HUES64 (cell line): Measurements from ENCODE around the gene CEMIP.
A peak's percentile ranks its signal among the peaks of the same experiment; 100 is the strongest.

Experiments
- H3K27ac ChIP-seq: 2 replicates; pipeline ENCODE4 v1.7.0; 2013; ENCODE audit warnings: low read depth, low read length, inconsistent platforms
- H3K27me3 ChIP-seq: 2 replicates; pipeline ENCODE4 v1.6.1; 2013; ENCODE audit warnings: mild to moderate bottlenecking, low read length; ENCODE audit not compliant: insufficient read depth
- H3K36me3 ChIP-seq: 2 replicates; pipeline ENCODE4 v1.6.1; 2013; ENCODE audit warnings: mild to moderate bottlenecking, low read length; ENCODE audit not compliant: insufficient read depth
- H3K4me1 ChIP-seq: 2 replicates; pipeline ENCODE4 v1.6.1; 2013; ENCODE audit warnings: mild to moderate bottlenecking, low read length, moderate library complexity; ENCODE audit not compliant: insufficient read depth
- H3K4me3 ChIP-seq: 2 replicates; pipeline ENCODE4 v1.5.1; 2013; ENCODE audit warnings: mild to moderate bottlenecking, low read length, moderate library complexity
- H3K9ac ChIP-seq: 2 replicates; pipeline ENCODE4 v1.6.1; 2013; ENCODE audit warnings: mild to moderate bottlenecking, low read depth, low read length
- H3K9me3 ChIP-seq: 2 replicates; pipeline ENCODE4 v1.6.1; 2013; ENCODE audit warnings: low read depth, low read length; ENCODE audit not compliant: insufficient read depth
- WGBS: fragments of 150-250, 120-280 bp; methylation state at CpG from one replicate; pipeline ENCODE4 v1.1.7; 2013; ENCODE audit warnings: missing lambda C conversion rate; 5-methylcytosine and 5-hydroxymethylcytosine counted together

The CEMIP gene

DNA sequence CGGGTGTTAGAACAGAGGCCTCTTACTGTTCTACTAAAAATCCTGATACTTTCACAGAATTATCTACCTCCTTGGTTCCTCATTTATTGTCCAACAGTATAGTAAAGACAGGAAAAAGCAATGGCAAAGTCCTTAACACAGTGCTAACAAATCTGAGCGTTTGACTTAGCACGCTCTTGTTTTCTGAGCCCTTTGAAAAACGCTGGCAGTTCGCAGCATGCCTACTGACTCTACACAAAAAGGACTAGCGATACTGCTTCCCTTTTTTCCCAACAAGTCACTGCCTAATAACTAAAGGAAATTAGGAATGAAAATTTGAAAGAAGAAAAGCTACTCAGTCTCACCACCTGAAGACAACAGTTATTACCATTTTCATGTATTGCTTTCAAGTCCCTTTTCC is 34.8 kb upstream of the CEMIP start:
- no peaks in the 10 kb centered on the region for H3K9me3 ChIP-seq
- no peaks in the 10 kb centered on the region for H3K36me3 ChIP-seq
- H3K9ac ChIP-seq, result no peak overlapping the region
- H3K27ac ChIP-seq, result 0 out of 2 replicates have a peak overlapping the region, but pooled peaks have one; percentile 0
- WGBS, result 45% methylated on average over 5 of the region's 6 CpGs
- no peaks in the 10 kb centered on the region for H3K27me3 ChIP-seq
- H3K4me1 ChIP-seq, result peaks cover 27% of the 10 kb centered on the region
- no peak overlapping the region for H3K4me3 ChIP-seq

DNA sequence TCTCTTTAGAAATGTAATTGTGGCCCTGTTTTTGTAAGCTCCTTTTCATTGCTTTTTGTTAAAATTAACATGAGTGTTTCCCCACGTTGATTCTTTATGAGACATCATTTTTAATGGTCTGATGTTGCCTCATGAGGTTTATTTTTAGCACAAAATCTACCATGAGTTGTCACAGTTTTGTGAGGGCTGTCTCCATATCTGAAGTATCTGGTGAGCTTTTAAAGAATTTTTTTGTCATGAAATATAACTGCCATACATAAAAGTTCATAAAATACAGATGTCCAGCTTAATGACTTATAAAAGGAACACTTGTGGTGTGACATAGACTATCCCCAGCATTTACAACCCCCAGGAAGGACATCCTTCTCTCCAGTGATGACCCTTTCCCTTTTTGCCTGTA is 34.3 kb upstream of the CEMIP start:
- Histone ChIP-seq H3K27ac (0 out of 2 replicates have a peak overlapping the region, but pooled peaks have one; percentile 0), H3K9ac (no peak overlapping the region)

DNA sequence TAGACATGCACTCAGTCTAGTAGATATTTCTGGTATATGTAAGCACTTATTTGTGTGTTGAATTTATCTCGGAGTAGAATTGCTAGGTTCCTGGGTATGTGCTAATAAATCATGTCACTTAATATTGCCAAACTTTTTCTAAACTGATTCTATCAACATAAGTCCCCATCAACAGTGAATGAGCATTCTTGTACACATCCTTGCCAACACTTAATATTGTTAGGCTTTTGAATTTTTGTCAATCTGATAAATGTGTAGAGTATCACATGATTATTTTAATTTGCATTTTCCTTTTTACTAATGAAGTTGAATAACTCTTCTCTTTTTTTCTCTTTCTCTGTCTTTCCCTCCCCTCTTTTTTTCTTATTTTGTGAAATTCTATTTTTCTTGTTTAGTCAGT is 33.3 kb upstream of the CEMIP start:
- Histone ChIP-seq H3K27ac (no peak overlapping the region), H3K4me1 (peaks cover 27% of the 10 kb centered on the region), H3K9ac (no peak overlapping the region), H3K4me3 (no peak overlapping the region), H3K36me3 (peaks cover 9% of the 10 kb centered on the region), H3K27me3 (no peaks in the 10 kb centered on the region), H3K9me3 (no peaks in the 10 kb centered on the region)
- WGBS, result no CpG with 5 or more reads among the region's 1 CpG

More for the DNA sequence above, 34.3 kb upstream of the CEMIP start:
- no peak overlapping the region for H3K4me3 ChIP-seq
- H3K4me1 ChIP-seq, result peaks cover 27% of the 10 kb centered on the region
- no peaks in the 10 kb centered on the region for H3K27me3 ChIP-seq
- WGBS, result 10% methylated on average over 1 of the region's 1 CpG
- peaks cover 4% of the 10 kb centered on the region for H3K36me3 ChIP-seq
- H3K9me3 ChIP-seq, result no peaks in the 10 kb centered on the region

DNA sequence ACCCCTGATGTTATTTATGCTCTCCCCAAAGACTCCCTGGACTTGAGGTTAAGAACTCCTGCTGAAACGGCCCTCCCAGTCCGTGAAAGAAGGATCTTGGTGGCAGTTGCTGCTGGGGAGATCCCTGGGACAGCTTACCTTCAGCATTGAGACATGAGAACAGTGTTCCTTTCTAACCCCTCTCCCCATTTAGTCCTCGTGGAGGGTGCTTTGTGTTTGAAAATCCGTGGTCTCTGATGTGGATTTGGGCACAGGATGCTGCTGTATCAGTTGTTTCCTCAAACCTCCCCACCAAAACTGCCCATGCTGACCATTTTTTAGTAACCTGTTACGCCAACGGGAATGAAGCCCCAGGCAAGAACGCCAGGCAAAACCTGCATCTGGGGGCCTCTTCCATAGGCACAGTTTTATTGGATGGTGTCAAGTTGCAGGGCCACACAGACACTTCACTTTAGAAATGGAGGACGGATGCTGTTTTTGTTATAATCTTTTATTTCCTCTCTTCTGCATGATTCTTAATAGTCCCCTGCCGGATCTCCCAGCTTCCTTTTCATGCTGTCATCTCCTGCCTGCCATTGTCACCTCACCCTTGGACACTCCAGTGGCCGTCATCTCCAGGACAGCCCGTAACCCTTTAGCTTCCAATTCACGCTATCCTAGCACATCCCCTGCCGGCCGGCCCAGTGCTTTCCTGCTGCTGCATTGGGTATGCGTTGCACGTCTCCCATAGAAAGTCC is 31.7 kb upstream of the CEMIP start:
- peaks cover 27% of the 10 kb centered on the region for H3K4me1 ChIP-seq
- H3K27ac ChIP-seq, result no peak overlapping the region
- H3K4me3 ChIP-seq, result no peak overlapping the region
- no peaks in the 10 kb centered on the region for H3K27me3 ChIP-seq
- WGBS, result 62% methylated on average over 14 of the region's 16 CpGs
- H3K36me3 ChIP-seq, result peaks cover 9% of the 10 kb centered on the region
- H3K9ac ChIP-seq, result no peak overlapping the region
- no peaks in the 10 kb centered on the region for H3K9me3 ChIP-seq

DNA sequence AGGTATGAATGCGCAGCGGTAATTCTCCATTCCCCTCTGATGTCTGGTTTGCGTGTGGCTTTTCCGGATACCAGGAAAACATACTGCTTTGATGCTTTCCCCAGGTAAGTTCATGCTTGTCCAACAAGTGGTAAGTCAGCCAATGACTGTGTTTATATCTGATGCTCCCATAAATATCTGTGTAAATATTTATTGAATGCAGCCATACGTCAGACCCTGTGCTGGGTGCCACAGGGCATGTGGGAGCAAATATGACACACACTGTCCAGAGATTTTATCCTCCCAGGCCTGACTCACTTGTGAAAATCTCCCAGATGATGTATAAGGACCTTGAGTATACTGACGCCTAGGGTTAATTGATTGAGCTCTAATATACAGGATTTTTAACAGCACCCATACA is 29.6 kb upstream of the CEMIP start:
- H3K4me3 ChIP-seq, result no peak overlapping the region
- WGBS, result 96% methylated on average over 6 of the region's 6 CpGs

DNA sequence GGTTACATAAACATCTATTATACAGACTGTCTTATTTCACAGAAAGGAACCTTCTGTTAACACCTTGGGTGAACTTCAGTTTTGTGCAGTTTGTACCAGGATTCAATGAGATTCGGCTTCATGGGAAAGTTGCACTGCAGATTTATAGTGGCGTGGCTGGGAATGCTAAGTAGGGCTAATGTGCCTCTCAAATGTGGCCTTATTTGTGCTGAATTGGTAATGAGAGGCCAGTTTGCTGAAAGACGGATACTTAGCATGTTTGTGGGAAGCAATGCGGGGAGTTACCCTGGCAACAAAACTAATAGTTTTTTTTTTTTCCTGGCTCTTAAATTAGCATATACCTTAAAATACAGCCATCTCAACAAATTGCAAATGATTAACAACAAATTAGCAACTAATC is 28.6 kb upstream of the CEMIP start:
- H3K27ac ChIP-seq, result no peak overlapping the region
- 89% methylated on average over 4 of the region's 4 CpGs for WGBS
- H3K4me3 ChIP-seq, result no peak overlapping the region
- peaks cover 12% of the 10 kb centered on the region for H3K4me1 ChIP-seq
- H3K27me3 ChIP-seq, result no peaks in the 10 kb centered on the region
- no peak overlapping the region for H3K9ac ChIP-seq
- H3K9me3 ChIP-seq, result no peaks in the 10 kb centered on the region
- peaks cover 14% of the 10 kb centered on the region for H3K36me3 ChIP-seq

More for the DNA sequence above, 29.6 kb upstream of the CEMIP start:
- no peaks in the 10 kb centered on the region for H3K27me3 ChIP-seq
- H3K9ac ChIP-seq, result no peak overlapping the region
- H3K4me1 ChIP-seq, result peaks cover 17% of the 10 kb centered on the region
- H3K36me3 ChIP-seq, result peaks cover 14% of the 10 kb centered on the region
- H3K9me3 ChIP-seq, result no peaks in the 10 kb centered on the region
- H3K27ac ChIP-seq, result no peak overlapping the region

GRCh38 chr15:80752204-80752603 is 27.0 kb upstream of the CEMIP start:
- Histone ChIP-seq H3K4me1 (peaks cover 9% of the 10 kb centered on the region), H3K36me3 (peaks cover 14% of the 10 kb centered on the region), H3K27me3 (no peaks in the 10 kb centered on the region), H3K4me3 (no peak overlapping the region), H3K9ac (no peak overlapping the region), H3K9me3 (no peaks in the 10 kb centered on the region), H3K27ac (no peak overlapping the region)
- WGBS, result 100% methylated on average over 2 of the region's 4 CpGs

DNA sequence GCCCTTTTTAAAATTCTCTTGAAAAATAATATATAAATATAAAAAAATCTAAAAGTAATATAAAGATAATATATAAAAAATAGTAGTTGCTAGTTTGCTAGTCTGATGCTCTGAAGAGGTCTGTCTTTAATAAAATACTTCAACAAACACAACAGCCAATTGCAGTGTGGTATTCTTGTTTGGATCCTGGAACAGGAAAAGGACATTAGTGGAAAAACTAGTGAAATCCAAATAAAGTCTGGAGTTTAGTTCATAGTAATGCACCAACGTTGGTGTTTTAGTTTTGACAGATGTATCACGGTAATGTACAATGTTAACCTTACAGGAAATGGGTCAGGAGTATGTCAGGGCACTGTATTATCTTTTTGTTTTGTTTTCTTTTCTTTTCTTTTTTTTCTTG is 26.0 kb upstream of the CEMIP start:
- H3K27me3 ChIP-seq, result no peaks in the 10 kb centered on the region
- H3K4me1 ChIP-seq, result no peaks in the 10 kb centered on the region; the same call in 1 of the 2 replicates
- H3K27ac ChIP-seq, result no peak overlapping the region
- 88% methylated on average over 2 of the region's 2 CpGs for WGBS
- H3K9ac ChIP-seq, result no peak overlapping the region
- H3K9me3 ChIP-seq, result no peaks in the 10 kb centered on the region
- no peak overlapping the region for H3K4me3 ChIP-seq
- peaks cover 14% of the 10 kb centered on the region for H3K36me3 ChIP-seq

GRCh38 chr15:80754014-80754413 is 25.2 kb upstream of the CEMIP start:
- Histone ChIP-seq H3K27ac (no peak overlapping the region), H3K9me3 (no peaks in the 10 kb centered on the region), H3K4me3 (no peak overlapping the region), H3K9ac (no peak overlapping the region), H3K27me3 (no peaks in the 10 kb centered on the region), H3K36me3 (peaks cover 14% of the 10 kb centered on the region), H3K4me1 (no peaks in the 10 kb centered on the region)
- 95% methylated on average over 7 of the region's 8 CpGs for WGBS

GRCh38 chr15:80755885-80756284 is 23.3 kb upstream of the CEMIP start:
- Histone ChIP-seq H3K4me3 (no peak overlapping the region), H3K9ac (no peak overlapping the region), H3K27me3 (no peaks in the 10 kb centered on the region), H3K9me3 (no peaks in the 10 kb centered on the region), H3K36me3 (peaks cover 5% of the 10 kb centered on the region), H3K4me1 (no peaks in the 10 kb centered on the region), H3K27ac (no peak overlapping the region)
- WGBS, result 84% methylated on average over 3 of the region's 3 CpGs

GRCh38 chr15:80758130-80758745 is 20.9 kb upstream of the CEMIP start:
- no peaks in the 10 kb centered on the region for H3K4me1 ChIP-seq
- no peak overlapping the region for H3K27ac ChIP-seq
- H3K9ac ChIP-seq, result no peak overlapping the region
- no peaks in the 10 kb centered on the region for H3K9me3 ChIP-seq
- 92% methylated on average over 6 of the region's 6 CpGs for WGBS
- H3K27me3 ChIP-seq, result no peaks in the 10 kb centered on the region
- no peak overlapping the region for H3K4me3 ChIP-seq
- H3K36me3 ChIP-seq, result peaks cover 5% of the 10 kb centered on the region
